GM12801 (cell line): ENCODE results near the gene STARD10.

Experiments
- CTCF ChIP-seq: IDR thresholded peaks from one replicate; pipeline ENCODE4 v1.5.1; 2011; ENCODE audit warnings: control low read depth; ENCODE audit not compliant: insufficient read length; ENCODE audit errors: extremely low read depth

STARD10 gene

GRCh38 chr11:72745511-72745910 lies 48.3 kb downstream of the STARD10 start:
- no peak for TF ChIP-seq CTCF

GRCh38 chr11:72744474-72744873 lies 49.4 kb downstream of the STARD10 start:
- TF ChIP-seq CTCF = no peak

GRCh38 chr11:72743321-72744221 lies 50.3 kb downstream of the STARD10 start:
- TF ChIP-seq CTCF = no peak

GRCh38 chr11:72742513-72743320 lies 51.1 kb downstream of the STARD10 start:
- TF ChIP-seq CTCF = no peak

GRCh38 chr11:72741849-72742512 lies 51.9 kb downstream of the STARD10 start:
- no peak for TF ChIP-seq CTCF

- TF ChIP-seq CTCF = no peak
Measured at GRCh38 chr11:72741429-72741833, 52.4 kb downstream of the STARD10 start.
